Activated CD4-positive, CD25-positive, alpha-beta regulatory T cell treated with anti-CD3 and anti-CD28 coated beads, Interleukin-2, amount 50 U/mL, for 24 hours (primary cell): ENCODE results near the gene NCAPD3.

ENCODE experiments used
- ATAC-seq, 2 donors: fragments of 150-1000 bp; cut with Tn5 transposase; one replicate each; pipeline ENCODE4 v1.10.0; 2021; ENCODE audit warnings: mild to moderate bottlenecking in 1 of 2, moderate library complexity in 1 of 2

NCAPD3 gene

DNA sequence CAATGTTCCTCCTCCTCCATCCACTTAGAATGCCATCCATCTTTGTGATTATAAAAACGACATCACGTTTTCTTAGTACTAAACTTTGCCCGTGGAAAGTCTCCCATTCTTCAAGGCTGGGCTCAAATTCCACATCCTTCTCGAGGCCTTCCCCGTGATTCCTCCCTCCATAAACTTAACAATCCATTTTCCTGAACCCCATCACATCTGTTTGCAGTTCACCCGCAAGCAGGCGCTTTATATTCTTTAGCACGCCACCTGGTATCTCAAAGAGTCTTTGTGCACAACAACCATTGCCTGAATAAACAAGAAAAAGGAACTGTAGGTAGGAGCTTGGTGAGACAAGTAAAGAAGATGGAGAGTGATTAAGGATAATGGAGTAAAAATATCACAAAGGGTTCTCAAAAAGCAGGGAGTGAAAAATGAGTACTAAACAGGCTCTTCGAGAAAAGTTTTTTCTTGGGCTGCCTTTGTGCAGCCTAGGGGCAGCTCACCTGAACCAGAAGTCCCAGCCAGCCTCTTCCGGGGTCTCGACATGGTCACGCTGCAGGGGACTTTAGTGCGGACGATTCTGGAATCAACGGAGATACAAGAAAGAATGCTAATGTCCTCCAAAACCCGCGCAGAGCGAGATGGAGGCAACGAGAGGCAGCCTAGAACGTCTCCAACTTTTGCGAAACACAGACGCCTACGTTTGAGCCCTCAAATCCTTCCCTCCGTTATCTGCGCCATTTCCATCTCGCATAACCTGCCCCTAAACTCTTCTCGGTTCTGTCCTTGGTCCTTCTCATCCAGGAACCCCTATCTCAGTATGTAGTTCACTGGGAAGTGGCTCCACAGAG lies 28.8 kb upstream of the NCAPD3 start:
- ATAC-seq: peak; percentile 2 to 6

GRCh38 chr11:134250675-134251074 lies 26.9 kb upstream of the NCAPD3 start:
- ATAC-seq: no peak

- ATAC-seq: no peak
Measured at GRCh38 chr11:134250246-134250645, 26.5 kb upstream of the NCAPD3 start.

DNA sequence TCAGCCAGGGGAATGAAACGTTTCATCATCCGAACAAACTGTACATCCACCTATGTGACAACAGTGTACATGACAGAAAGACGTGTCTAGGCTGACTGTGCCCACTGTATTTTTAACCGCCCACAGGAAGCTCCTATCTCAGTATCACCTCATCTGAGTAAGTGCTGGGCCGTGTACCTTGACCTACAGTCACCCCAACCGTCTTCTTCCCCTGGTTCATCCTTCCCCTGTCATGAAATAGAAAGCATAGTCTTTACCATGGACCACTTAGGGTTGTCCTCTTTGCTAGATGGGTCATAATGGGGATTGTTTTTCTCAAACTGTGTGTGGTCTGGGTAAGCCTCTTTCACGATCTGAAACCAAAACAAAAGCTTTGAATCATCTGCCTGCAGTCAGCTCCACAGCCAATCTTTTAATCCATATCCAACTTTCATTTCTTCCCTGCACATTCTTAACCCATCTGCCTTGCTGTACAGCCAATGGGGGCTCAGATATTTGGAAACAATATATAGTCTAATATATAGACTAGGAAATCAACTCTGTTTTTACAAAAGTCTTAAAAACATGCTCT lies 25.2 kb upstream of the NCAPD3 start:
- ATAC-seq: peak; percentile 3 to 14

DNA sequence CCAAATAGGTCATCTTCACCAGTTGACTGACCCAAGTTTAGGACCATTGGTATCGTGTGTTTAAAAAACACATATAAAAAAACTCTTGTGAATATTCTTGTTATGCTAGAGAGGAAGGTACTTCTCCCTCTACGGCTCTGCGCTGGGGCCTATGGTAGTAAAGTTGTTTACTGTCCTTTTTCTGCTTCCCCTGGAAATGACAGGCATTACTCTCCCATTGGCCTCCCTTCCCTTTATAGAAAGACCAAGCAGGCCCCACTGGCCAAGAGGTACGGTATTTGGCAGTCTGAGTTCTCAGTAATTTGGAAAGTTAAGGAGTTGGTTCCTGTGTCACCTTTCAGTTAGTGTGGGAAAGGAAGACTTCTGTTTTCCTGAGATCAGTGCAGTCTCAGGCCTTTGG lies 22.9 kb upstream of the NCAPD3 start:
- ATAC-seq: no peak

GRCh38 chr11:134246100-134246499 lies 22.3 kb upstream of the NCAPD3 start:
- ATAC-seq: no peak

DNA sequence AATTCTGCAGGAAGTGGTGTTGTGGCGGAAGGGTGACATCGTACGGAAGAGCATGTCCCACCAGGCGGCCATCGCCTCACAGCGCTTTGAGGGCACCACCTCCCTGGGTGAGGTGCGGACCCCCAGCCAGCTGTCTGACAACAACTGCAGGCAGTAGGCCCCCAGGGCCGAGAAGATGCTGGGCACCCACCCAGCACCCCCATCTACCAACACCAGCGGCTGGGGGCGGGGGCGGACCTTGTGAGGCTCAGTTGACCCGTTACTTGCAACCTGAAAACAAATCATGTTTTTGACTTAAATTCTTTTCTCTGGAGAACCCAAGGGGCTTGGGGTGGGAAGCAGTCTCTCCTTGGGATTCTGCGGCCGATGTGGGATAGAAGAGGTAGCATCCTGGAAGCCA lies 21.7 kb upstream of the NCAPD3 start:
- ATAC-seq: no peak

DNA sequence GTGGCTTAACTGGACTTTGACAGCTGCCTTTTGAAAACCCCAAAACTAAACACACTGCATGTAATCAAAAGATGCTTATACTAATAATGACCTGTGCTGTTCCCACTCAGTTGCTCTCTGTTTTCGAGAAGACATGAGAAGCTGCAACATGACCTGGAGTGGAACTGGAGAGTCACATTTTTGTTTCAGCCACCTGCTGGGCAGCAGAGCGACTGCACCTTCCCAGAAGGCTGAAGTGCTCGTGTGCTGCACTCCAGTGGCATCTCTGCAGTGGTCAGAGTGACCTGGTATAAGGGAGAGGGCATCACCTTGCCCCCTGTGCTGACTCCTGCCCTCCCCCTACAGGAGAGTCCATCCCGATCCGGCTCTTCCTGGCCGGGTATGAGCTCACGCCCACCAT lies 20.8 kb upstream of the NCAPD3 start:
- ATAC-seq: no peak

GRCh38 chr11:134243913-134244312 lies 20.1 kb upstream of the NCAPD3 start:
- no peak for ATAC-seq

- ATAC-seq: no peak
Measured at GRCh38 chr11:134242376-134242775, 18.6 kb upstream of the NCAPD3 start.

DNA sequence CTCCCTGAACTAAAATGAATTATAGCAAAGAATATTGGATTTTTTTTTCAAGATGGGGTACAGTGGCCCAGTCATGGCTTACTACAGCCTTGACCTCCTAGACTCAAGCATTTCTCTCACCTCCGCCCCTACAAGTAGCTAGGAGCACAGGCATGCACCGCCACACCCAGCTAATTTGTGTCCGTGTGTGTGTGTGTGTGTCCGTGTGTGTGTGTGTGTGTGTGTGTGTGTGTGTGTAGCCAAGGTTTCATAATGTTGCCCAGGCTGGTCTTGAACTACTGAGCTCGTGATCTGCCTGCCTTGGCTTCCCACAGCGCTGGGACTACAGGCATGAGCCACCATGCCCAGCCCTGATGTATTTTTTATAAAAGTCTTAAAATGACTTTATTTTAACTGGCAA lies 16.8 kb upstream of the NCAPD3 start:
- no peak for ATAC-seq

DNA sequence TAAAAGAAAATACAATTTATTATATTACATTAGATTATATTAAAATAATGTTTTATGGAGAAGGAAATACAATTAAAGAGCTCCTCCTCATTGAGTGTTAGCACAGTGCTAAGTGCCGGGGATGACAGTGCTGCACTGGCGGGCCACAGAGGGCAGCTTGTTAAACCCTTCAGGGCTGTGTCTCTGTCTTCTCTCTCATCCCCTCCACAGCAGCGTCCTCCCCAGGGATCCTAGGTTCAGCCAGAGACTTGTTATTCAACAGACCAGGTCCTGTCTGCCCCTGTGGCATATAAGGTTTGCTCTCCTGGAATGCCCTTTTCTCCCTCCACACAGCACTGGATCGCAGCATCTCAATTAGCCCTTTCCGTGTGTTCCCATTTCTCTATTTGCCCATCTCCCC lies 15.2 kb upstream of the NCAPD3 start:
- ATAC-seq: no peak

GRCh38 chr11:134237557-134237922 lies 13.8 kb upstream of the NCAPD3 start:
- ATAC-seq: no peak

DNA sequence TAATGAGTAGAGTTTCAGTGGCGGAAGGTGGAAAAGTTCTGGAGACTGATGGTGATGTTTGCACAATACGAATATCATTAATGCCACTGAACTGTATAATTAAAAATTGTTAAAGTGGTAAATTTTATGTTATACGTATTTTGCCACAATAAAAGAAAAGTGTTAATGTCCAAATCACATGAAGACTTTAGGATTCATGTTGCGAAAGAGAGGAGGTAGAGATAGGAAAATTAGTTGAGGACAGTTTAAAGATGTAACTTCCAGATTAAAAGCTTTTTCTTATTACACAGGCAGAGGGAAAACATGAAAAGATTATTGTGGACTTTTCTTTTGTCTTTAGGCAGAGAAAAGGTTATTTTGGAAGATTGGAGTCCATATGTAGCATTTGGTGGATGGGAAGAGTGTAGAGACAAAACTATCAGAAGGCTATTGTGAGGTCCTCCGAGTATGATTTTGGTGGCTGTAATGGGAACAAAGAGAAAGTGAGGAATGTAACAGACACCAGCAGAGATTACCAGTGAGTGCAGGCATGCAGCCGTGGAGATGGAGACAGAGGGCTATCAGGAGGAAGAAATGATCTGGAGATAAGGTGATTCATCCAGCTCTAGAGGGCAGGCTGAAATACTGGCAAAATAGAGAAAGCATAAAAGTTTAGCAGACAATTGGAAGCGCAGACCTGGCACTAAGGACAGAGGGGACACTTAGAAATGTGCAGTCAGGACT lies 13.2 kb upstream of the NCAPD3 start:
- ATAC-seq: no peak

- no peak for ATAC-seq
Measured at GRCh38 chr11:134235399-134235798, 11.6 kb upstream of the NCAPD3 start.

DNA sequence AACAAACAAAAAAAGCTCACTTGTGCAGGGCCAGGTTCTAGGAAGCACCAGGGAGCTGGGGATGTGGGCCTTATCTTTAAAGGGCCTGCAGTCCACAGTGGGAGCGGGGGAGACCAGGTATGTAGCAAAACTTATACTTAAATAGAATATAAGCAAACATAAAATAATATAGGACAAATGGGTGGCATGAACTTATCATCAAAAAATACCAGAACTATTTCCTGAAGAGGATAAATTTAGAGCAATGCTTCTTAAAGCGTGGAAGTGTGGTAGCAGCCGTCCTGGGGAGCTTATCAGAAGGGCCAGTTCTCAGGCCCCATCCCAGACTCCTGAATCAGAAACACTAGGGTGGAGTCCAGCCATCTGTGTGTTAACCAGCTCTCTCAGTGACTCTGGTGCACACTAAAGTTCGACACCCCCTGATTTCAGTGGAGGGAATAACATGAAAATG lies 10.0 kb upstream of the NCAPD3 start:
- ATAC-seq: no peak

DNA sequence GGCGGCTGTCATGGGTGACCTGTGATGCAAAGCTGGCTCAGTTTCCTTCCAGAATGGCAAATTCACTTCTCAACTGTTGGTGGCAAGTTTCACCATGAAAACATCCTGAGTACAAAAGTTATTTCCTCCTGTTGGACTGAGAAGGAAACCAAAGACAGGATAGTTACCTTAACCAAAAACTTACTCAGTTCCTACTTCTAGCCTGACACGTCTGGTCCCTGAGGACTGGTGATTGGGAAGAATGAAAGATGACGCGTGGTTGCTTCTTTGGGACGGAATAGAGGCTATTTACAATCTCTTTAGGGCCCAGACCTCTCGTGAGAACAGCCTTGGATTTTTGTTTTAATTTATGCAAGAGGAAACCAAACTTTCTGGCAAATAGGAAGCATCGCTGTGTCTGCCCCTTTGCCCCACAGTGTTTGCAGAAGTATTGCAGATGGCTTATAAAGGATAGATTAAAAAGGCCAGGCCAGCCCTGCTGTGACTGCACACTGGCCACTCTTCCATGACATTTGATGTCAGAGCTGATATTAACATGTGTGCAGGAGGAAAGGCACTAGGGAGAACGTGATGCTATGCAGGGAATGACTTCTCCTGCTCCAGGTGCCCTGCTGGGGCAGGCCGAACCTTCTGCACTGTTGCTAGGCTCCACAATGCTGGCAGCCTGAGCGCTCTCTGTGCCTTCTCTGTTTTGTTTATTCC lies 8.3 kb upstream of the NCAPD3 start:
- ATAC-seq: no peak

DNA sequence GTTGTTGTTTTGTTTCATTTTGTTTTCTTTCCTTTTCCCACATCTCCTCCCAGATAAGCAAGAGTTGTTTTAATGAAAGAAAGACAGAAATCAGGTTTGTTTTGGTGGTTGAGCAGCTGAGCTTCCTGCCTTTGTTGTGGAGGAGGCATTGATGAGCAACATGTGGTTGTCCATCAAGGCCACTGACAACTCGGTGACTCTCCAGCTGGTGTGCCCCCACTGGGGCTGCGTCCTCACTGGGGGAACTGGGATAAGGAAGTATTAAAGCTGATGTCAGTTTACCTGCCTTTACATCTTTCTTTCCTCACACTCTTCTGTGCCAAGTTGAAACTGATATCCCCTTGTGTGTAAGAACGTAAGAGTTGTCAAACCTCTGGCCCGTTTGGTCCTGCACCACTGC lies 6.6 kb upstream of the NCAPD3 start:
- no peak for ATAC-seq

DNA sequence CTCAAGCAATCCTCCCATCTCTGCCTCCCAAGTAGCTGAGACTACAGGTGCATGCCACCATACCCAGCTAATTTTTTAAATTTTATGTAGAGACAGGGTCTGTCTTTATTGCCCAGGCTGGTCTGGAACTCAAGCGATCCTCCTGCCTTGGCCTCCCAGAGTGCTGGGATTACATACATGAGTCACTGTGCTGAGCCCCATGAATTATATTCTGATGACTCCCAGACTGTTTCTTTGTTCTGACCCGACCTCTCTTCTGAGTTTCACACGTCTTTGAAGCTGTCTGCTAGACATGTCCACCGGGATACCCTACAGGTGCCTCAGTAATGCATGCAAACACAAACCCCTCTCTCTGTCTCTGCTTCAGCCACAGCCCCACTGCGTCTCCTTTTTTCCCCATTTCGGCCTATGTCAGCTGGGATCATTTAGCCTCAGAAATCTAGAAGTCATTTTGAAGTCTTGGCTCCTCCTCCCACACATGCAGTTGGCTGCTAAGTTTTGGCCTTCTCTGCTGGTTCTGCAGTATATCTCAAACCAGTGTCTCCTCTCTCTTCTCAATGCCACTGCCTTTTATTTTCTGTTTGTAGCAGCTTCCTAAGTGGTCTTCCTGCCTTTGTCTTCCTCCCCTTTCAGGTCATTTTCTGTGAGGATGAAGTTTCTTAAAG lies 5.5 kb upstream of the NCAPD3 start:
- no peak for ATAC-seq

GRCh38 chr11:134228625-134229024 lies 4.9 kb upstream of the NCAPD3 start:
- ATAC-seq: no peak

DNA sequence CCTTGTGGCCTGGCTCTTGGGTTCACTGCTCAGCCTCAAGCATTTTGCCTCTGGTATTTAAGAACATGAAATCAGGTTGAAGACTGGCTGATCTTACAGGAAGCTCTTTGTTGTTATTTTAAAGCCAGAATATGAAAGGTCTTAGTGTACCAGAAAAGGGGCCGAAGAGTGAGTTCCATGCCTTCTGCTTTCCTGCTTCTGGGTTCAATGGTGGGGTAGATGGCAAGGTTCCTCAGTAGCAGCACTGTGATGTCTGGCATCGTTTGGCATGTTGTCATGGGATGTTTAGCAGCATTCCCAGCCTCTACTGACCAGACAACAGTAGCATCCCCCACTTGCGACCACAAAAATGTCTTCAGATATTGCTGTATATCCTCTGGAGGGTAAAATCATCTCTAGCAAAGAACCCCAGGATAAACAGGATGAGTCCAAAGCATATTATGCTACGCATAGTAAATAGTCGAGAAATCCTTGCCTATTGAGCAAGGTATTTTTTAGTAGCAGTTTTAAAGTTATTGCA lies 3.1 kb upstream of the NCAPD3 start:
- ATAC-seq: no peak
